GM18502 (cell line): ENCODE measurements around the gene PTGES3L.
"Not testable (repeated sequence)": the region's sequence is repeated elsewhere in the genome, so short reads cannot be mapped to it uniquely, and the experiment has no call there.

Experiments
- ATAC-seq: cut with Tn5 transposase; IDR thresholded peaks from one replicate; pipeline ENCODE4 v1.9.1; 2021; ENCODE audit warnings: mild to moderate bottlenecking; ENCODE audit not compliant: unreplicated experiment, poor library complexity

PTGES3L gene

GRCh38 chr17:43014649-43015542 is 35.0 kb upstream of the PTGES3L start:
- ATAC-seq = no peak

- no peak for ATAC-seq
These were observed 34.3 kb upstream of the PTGES3L start for GRCh38 chr17:43014020-43014648.

GRCh38 chr17:43013296-43013695 is 33.4 kb upstream of the PTGES3L start:
- no peak for ATAC-seq

- ATAC-seq = no peak
These were observed 32.0 kb upstream of the PTGES3L start for GRCh38 chr17:43011728-43012472.

GRCh38 chr17:43010667-43011308 is 30.9 kb upstream of the PTGES3L start:
- ATAC-seq = no peak

GRCh38 chr17:43006639-43007551 is 27.0 kb upstream of the PTGES3L start, which contains the start of gene IFI35:
TSS of gene IFI35 (plus strand) at chr17:43006784. CDS start at chr17:43006948, 164 bp downstream.
- peak; percentile 69 for ATAC-seq

- ATAC-seq = no peak
These were observed 23.8 kb upstream of the PTGES3L start for GRCh38 chr17:43003542-43004172.

- ATAC-seq = not testable (repeated sequence)
These were observed 21.0 kb upstream of the PTGES3L start for GRCh38 chr17:43000894-43001293.

- no peak for ATAC-seq
These were observed 19.2 kb upstream of the PTGES3L start for GRCh38 chr17:42999003-42999525.

GRCh38 chr17:42997984-42998938 is 18.4 kb upstream of the PTGES3L start, which contains the start of gene RPL27:
TSS of gene RPL27 (plus strand) at chr17:42998419. CDS start at chr17:42998751, 332 bp downstream.
- peak; percentile 88 for ATAC-seq

GRCh38 chr17:42997390-42997983 is 17.6 kb upstream of the PTGES3L start:
- no peak for ATAC-seq

- ATAC-seq = not testable (repeated sequence)
These were observed 14.0 kb upstream of the PTGES3L start for GRCh38 chr17:42993913-42994312.

- ATAC-seq = no peak
These were observed 13.0 kb upstream of the PTGES3L start for GRCh38 chr17:42992872-42993271.

- ATAC-seq = no peak
These were observed 11.6 kb upstream of the PTGES3L start for GRCh38 chr17:42991471-42991870.

GRCh38 chr17:42989726-42990652 is 10.1 kb upstream of the PTGES3L start:
- no peak for ATAC-seq

GRCh38 chr17:42989141-42989540 is 9.3 kb upstream of the PTGES3L start:
- ATAC-seq = no peak
